Upper lobe of left lung (tissue), 4 donors: ENCODE measurements around the gene MRPL44.

Experiments
- CTCF ChIP-seq, 6 experiments: fragments of 450-650 bp in 4 of 6; fragments of 200-600 bp in 2 of 6; sonication (generic) in 2 of 6; IDR thresholded peaks; one replicate each; pipeline ENCODE4 v1.5.1; 2016 to 2019; ENCODE audit warnings: antibody characterized with exemption in 6 of 6
- POLR2AphosphoS5 ChIP-seq, 2 donors: sonication (generic); formaldehyde crosslinking; IDR thresholded peaks; one replicate each; pipeline ENCODE4 v1.5.1; 2017; ENCODE audit warnings: antibody characterized with exemption in 2 of 2

GRCh38 chr2:223943135-223943534, 14.1 kb upstream of the MRPL44 start:
- TF ChIP-seq CTCF (IDR thresholded peaks at IDR 0.05) (no peak), POLR2AphosphoS5 (IDR thresholded peaks at IDR 0.05) (no peak)
